Measurements from ENCODE around the gene ATAD1. TPM values are rescaled to one million over a fixed set of nuclear protein-coding genes. Genes with fewer than 3 reads are reported as not detected.

The ATAD1 gene
- total and polyA plus RNA-seq, 9 of the 15 experiments (the other 6 are each of a cell fraction or from before 2014, with no cell fraction given) = 11.3 to 33.8 (median 27.3) TPM

- Histone ChIP-seq H3K27ac (ENCODE audit: extremely low read depth, low read depth, low read length) (no peak overlapping the region), H3K79me2 (ENCODE audit: control insufficient read depth, insufficient read depth, low read length) (peaks cover 3% of the 10 kb centered on the region; the same call in 1 of the 3 replicates), H3K9me3 (replicated peaks; ENCODE audit: control insufficient read depth, insufficient read depth, low read depth, low read length) (no peaks in the 10 kb centered on the region), H3K27me3 (ENCODE audit: control insufficient read depth in 2 of 2, insufficient read depth in 2 of 2, low read length in 2 of 2) (no peaks in the 10 kb centered on the region), H3K4me3 (no peak overlapping the region), H3K36me3 (ENCODE audit: control insufficient read depth, insufficient read depth, low read length) (peaks cover 34% of the 10 kb centered on the region), H3K4me2 (ENCODE audit: insufficient read depth, low read length) (no peak overlapping the region), H3K4me1 (replicated peaks in 1 of 2; ENCODE audit: control insufficient read depth in 2 of 2, insufficient read depth in 2 of 2, low read length in 2 of 2) (no peaks in the 10 kb centered on the region), H3K9ac (ENCODE audit: insufficient read depth in 1 of 2, low read depth in 2 of 2, low read length in 2 of 2) (no peak overlapping the region), H3K9me1 (ENCODE audit: control insufficient read depth, insufficient read depth, low read length) (no peaks in the 10 kb centered on the region), H4K20me1 (replicated peaks; ENCODE audit: control insufficient read depth, insufficient read depth, low read length) (no peaks in the 10 kb centered on the region), H2AFZ (ENCODE audit: low read depth, low read length) (no peak overlapping the region)
- TF ChIP-seq PREB (CRISPR knock-in tag; IDR thresholded peaks at IDR 0.05) (no peak), EZH2 (IDR thresholded peaks at IDR 0.05; ENCODE audit: borderline replicate concordance, low read depth, low read length) (no peak)
- ATAC-seq (no peak), FAIRE-seq (no peak), DNase-seq (ENCODE audit: extremely low read depth in 1 of 4, low spot score in 3 of 4) (no peak)
- in situ Hi-C loops (cut with MboI) = no loop called here
- ChIA-PET CTCF (ENCODE audit: low intra/inter-chr PET ratio) (no interaction called here), POLR2A (interaction anchor here (1.0 kb wide), 1 partner anchor 26 kb away, joined by 5 read pairs; no protein-coding TSS in a partner anchor)
- no TSS peak for BruUV-seq (replicated peaks)
- intact Hi-C loops (cut with micrococcal nuclease) = no loop called here
- WGBS (ENCODE audit: insufficient coverage, low coverage, missing lambda C conversion rate) = 90% methylated on average over 4 of the region's 4 CpGs
Measured at GRCh38 chr10:87775766-87776165, 42.3 kb downstream of the ATAD1 start.

GRCh38 chr10:87771871-87772500, 46.0 kb downstream of the ATAD1 start:
- BruUV-seq (replicated peaks) = no TSS peak
- FAIRE-seq (peak; percentile 68), ATAC-seq (peak; percentile 78), DNase-seq (ENCODE audit: extremely low read depth in 1 of 4, low spot score in 3 of 4) (peak in 2 of 4 experiments; percentile 7 to 8)
- no peaks in the 10 kb centered on the region for H3K4me1 ChIP-seq (replicated peaks in 1 of 2; ENCODE audit: control insufficient read depth in 2 of 2, insufficient read depth in 2 of 2, low read length in 2 of 2)
- no peak overlapping the region for H3K4me2 ChIP-seq (ENCODE audit: insufficient read depth, low read length)
- H3K9ac ChIP-seq (ENCODE audit: insufficient read depth in 1 of 2, low read depth in 2 of 2, low read length in 2 of 2) = no peak overlapping the region
- in situ Hi-C loops (cut with MboI) (no loop called here), intact Hi-C loops (cut with micrococcal nuclease) (no loop called here)
- no peaks in the 10 kb centered on the region for H3K79me2 ChIP-seq (ENCODE audit: control insufficient read depth, insufficient read depth, low read length)
- peaks cover 48% of the 10 kb centered on the region; the same call in 2 of the 3 replicates for H3K36me3 ChIP-seq (ENCODE audit: control insufficient read depth, insufficient read depth, low read length)
- ChIA-PET CTCF (ENCODE audit: low intra/inter-chr PET ratio) (interaction anchor here (0.7 to 1.6 kb wide), 5 partner anchors 115 to 832 kb away, joined by 3 to 11 read pairs (median 3); no protein-coding TSS in a partner anchor), POLR2A (no interaction called here)
- no peak overlapping the region for H3K4me3 ChIP-seq
- H3K27me3 ChIP-seq (ENCODE audit: control insufficient read depth in 2 of 2, insufficient read depth in 2 of 2, low read length in 2 of 2) = no peaks in the 10 kb centered on the region
- no CpG with 5 or more reads among the region's 2 CpGs for WGBS (ENCODE audit: insufficient coverage, low coverage, missing lambda C conversion rate)
- H3K9me3 ChIP-seq (replicated peaks; ENCODE audit: control insufficient read depth, insufficient read depth, low read depth, low read length) = no peaks in the 10 kb centered on the region
- H3K9me1 ChIP-seq (ENCODE audit: control insufficient read depth, insufficient read depth, low read length) = no peaks in the 10 kb centered on the region
- H4K20me1 ChIP-seq (replicated peaks; ENCODE audit: control insufficient read depth, insufficient read depth, low read length) = no peaks in the 10 kb centered on the region
- H3K27ac ChIP-seq (ENCODE audit: extremely low read depth, low read depth, low read length) = no peak overlapping the region
- no peak overlapping the region for H2AFZ ChIP-seq (ENCODE audit: low read depth, low read length)
- TF ChIP-seq MAFF (IDR thresholded peaks at IDR 0.05; ENCODE audit: low read length) (no peak), ZNF280B (CRISPR knock-in tag; IDR thresholded peaks at IDR 0.05) (no peak), DEAF1 (CRISPR knock-in tag; IDR thresholded peaks at IDR 0.05) (peak; percentile 31; the same call in 1 of the 2 replicates), TFAM (CRISPR knock-in tag; conservative IDR thresholded peaks at IDR 0.05) (no peak), TCFL5 (CRISPR knock-in tag; conservative IDR thresholded peaks at IDR 0.05) (no peak), RAD21 (CRISPR knock-in tag; conservative IDR thresholded peaks at IDR 0.05 in 1 of 2, IDR thresholded peaks at IDR 0.05 in 1 of 2) (peak; percentile 48 to 58), ZNF589 (CRISPR knock-in tag; IDR thresholded peaks at IDR 0.05; ENCODE audit: low read depth) (no peak)
